Left ventricle myocardium superior (tissue), 1 donor: Measurements from ENCODE around the gene TRMT5. TPM values are rescaled to one million over a fixed set of nuclear protein-coding genes. Genes with fewer than 3 reads are reported as not detected.

Experiments used
- ATAC-seq: fragments of 200-7000 bp; cut with Tn5 transposase; one replicate; pipeline ENCODE4 v1.9.1; 2020; ENCODE audit warnings: mild to moderate bottlenecking, moderate library complexity
- DNase-seq: peaks from one replicate; pipeline ENCODE4 v3.0.0-alpha.2; 2020
- intact Hi-C: fragments of 100-400 bp; cut with micrococcal nuclease; formaldehyde crosslinking; loops from one replicate; pipeline ENCODE4 v1.11.0; 2022
- long read RNA-seq: library from polyadenylated mRNA; unstranded; transcript quantifications from one replicate; pipeline ENCODE4 v2.0.0, GENCODE V29; 2021
- total RNA-seq: library from RNA; stranded (reverse); fragmentation: NEBNext Ultra II Directional; extraction: Animal tissue kit (Norgen Biotek cat#: 25700); gene quantifications from one replicate; pipeline ENCODE4 v1.2.1, GENCODE V29; 2021
- donor health status: DM: no; HTN: yes; CAD: no; lungs with severe emphysema.

TRMT5 gene, protein sequence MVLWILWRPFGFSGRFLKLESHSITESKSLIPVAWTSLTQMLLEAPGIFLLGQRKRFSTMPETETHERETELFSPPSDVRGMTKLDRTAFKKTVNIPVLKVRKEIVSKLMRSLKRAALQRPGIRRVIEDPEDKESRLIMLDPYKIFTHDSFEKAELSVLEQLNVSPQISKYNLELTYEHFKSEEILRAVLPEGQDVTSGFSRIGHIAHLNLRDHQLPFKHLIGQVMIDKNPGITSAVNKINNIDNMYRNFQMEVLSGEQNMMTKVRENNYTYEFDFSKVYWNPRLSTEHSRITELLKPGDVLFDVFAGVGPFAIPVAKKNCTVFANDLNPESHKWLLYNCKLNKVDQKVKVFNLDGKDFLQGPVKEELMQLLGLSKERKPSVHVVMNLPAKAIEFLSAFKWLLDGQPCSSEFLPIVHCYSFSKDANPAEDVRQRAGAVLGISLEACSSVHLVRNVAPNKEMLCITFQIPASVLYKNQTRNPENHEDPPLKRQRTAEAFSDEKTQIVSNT
- total RNA-seq, result 5.7 TPM
- long read RNA-seq, full-length matches to known transcripts, result 2 of 3 reads
- long read RNA-seq, partial matches to known transcripts, result 0 of 3 reads
- long read RNA-seq, other reads (novel, unspliced or antisense), result 1 of 3 reads

- DNase-seq (peak; percentile 94), ATAC-seq (peak; percentile 99)
- intact Hi-C loops, result no loop called here
Measured at GRCh38 chr14:60980811-60981632, at the start of gene TRMT5, which contains the start of gene SLC38A6. TSS of gene TRMT5 (minus strand) at chr14:60981079. CDS start at chr14:60980973, 106 bp downstream. TSS of gene SLC38A6 (plus strand) at chr14:60981245. CDS start at chr14:60981278, 33 bp downstream.

DNA sequence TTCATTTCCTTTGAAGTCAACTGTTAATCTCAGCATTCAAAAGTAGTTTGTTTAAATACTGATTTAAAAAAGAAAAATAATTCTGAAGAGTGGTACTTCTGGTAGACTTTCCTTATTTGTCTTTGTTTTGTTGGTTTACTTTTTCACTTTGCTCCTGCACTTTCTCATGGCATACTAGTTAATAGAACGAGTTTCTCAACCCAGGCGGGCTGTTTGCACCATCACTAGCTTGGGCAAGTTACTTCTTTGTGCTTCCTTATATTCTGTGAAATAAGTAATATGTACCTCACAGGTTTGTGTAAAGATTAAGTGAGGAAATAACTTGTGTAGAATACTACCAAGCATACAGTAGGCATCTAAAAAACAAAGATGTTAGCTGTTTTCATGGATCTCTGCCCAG lies 45.6 kb upstream of the TRMT5 start:
- DNase-seq (no peak), ATAC-seq (no peak)
- intact Hi-C loops, result no loop called here

DNA sequence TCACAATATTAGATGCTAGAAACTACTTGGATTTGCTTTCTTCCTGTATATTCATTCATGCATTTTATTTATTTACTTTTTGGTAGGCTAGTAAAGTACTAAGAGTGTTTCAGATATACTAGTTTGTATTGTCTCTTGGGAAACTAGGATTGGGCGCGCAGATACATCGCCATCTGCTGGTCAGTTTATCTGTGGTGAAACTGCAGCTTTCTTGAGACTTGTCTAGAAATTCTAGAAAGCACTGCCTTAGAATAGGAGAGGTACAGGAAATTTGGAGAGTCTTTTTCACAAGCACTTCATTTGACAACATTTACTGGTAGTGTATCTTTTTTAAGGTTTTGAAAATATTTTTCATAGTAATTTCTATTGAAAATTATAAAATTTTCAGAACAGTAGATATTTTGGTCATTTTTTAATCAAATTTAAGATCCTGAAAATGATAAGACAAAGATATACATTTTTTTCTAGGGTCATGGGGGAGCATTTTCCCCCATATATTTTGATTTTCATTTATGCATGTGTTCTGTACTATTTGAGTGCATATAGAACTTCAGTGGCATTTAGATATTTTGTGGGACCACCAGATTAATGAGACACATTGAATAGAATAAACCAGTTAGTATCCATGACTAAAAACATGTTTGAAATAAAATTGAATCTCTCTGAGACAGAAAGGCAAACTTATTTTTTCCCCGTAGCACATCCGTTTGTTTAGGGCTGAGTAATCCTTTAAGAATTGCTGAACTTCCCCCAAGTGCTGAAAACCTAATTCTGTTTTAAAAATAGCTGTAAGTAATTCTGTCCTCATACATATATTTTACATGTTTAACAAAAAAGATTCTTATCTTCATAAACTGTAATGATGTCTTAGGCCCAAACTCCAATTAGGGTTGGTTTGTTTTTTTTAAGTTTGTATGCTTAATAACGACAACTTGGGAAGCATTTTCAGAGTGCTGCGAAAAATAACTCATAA lies 44.7 kb upstream of the TRMT5 start:
- peak; percentile 47 for ATAC-seq
- DNase-seq, result peak; percentile 44
- intact Hi-C loops, result loop anchor here (2.0 kb wide), 1 partner anchor 397 kb away; no protein-coding TSS in a partner anchor

DNA sequence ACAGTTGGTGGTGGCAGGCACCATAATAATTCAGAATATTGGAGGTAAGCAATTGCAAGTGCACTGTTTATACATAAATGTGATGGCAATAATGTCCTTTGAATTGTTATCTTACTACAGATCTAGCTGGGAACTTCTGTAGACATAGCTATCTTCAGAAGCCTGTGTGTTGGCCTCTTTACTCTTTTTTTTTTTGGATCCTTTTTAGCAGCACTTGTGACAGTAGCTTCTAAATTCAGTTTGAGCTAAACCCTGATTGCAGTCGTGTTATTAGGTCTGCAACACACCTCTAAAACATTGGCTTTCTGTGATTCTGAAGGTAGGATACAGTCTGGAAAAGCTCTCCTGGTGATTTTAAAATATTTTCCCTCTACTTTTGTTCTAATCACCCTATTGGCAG lies 38.7 kb upstream of the TRMT5 start:
- DNase-seq (no peak), ATAC-seq (no peak)
- intact Hi-C loops, result no loop called here

DNA sequence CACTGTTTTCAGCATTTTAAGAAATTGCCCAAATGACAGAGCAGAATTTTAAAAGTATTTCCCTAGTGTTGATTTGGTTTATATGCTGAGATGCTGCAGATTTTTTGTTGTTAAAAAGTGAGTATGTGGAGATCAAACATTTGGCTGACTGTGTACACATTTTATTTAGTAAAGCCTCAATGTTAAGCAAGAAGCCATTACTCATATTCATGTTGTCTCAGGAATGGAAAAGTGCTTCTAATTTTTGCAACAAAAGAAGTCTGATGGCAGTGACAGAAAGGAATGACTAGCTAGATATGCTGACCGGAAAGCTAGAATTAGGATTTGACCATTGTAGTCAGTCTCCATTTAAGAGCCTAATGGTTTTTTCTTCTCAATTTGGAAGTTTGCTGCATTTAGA lies 22.7 kb upstream of the TRMT5 start:
- ATAC-seq, result no peak
- no peak for DNase-seq

GRCh38 chr14:60999536-60999935 lies 18.7 kb upstream of the TRMT5 start:
- ATAC-seq (no peak), DNase-seq (no peak)
- intact Hi-C loops, result no loop called here

More for the DNA sequence above, 22.7 kb upstream of the TRMT5 start:
- intact Hi-C loops, result no loop called here

DNA sequence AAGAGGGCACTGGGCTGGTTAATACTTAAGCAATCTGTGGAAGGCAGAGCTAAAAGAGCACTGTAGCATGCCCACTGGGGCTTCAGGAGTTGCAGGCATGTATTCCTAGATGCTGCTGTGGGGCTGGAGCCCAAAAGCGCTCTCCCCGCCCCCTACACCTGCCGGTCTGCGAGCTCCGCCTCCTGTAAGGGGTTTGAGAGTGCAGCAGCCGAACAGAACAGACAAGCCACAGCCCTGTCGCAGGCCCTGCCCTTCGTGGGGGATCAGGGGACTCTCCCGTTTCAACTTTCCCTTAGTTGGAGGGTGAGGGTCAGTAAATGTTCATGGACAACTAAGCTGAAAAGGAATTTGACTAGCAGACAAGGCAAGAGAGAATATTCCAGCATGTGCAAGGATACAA lies 17.7 kb upstream of the TRMT5 start:
- DNase-seq (no peak), ATAC-seq (no peak)
- intact Hi-C loops, result no loop called here

DNA sequence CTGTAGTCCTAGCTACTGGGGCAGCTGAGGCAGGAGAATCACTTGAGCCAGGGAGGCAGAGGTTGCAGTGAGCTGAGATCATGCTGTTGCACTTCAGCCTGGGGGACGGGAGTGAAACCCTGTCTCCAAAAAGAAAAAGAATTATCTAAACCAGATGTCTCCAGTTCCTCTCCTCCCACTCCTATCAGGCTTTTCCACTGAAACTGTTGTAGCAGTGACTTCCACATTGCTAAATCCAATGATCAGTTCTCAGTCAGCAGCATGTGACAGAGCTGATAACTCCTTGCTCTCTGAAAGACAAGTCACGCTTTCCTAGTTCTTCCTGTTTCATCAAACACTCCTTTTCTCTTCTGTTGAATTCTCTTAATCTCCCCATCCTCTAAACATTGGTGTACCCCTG lies 8.7 kb upstream of the TRMT5 start:
- intact Hi-C loops, result no loop called here
- no peak for ATAC-seq

GRCh38 chr14:60986500-60986899 lies 5.6 kb upstream of the TRMT5 start:
- no peak for DNase-seq
- intact Hi-C loops, result no loop called here
- no peak for ATAC-seq

More for the DNA sequence above, 8.7 kb upstream of the TRMT5 start:
- no peak for DNase-seq

- DNase-seq, result no peak
- ATAC-seq, result no peak
- intact Hi-C loops, result no loop called here
Measured at GRCh38 chr14:60984196-60984595, 3.3 kb upstream of the TRMT5 start.

GRCh38 chr14:60981633-60982455 lies 965 bp upstream of the TRMT5 start:
- intact Hi-C loops, result no loop called here
- ATAC-seq (peak; percentile 24), DNase-seq (no peak)

DNA sequence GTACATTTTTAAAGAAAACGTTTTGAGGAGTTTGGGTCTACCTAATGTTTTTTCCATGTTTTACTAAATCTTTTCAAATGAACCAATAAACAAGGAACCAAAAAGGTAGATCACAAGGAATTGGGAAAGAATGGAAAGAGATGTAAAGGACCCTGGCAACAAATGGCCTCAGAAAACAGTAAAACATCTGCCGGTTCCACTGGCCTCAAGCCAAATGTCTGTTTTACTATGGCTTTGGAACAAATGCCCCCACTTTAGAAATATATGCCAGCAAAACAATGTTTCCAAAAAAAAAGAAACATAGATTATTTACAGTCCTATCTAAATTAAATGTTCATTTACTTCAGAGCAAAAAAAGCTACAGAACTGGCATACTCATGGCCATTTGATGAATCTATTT lies 3.0 kb downstream of the TRMT5 start:
- intact Hi-C loops, result no loop called here
- no peak for ATAC-seq
- DNase-seq, result no peak

GRCh38 chr14:60975551-60975950 lies 5.3 kb downstream of the TRMT5 start:
- DNase-seq (no peak), ATAC-seq (no peak)
- intact Hi-C loops, result no loop called here

DNA sequence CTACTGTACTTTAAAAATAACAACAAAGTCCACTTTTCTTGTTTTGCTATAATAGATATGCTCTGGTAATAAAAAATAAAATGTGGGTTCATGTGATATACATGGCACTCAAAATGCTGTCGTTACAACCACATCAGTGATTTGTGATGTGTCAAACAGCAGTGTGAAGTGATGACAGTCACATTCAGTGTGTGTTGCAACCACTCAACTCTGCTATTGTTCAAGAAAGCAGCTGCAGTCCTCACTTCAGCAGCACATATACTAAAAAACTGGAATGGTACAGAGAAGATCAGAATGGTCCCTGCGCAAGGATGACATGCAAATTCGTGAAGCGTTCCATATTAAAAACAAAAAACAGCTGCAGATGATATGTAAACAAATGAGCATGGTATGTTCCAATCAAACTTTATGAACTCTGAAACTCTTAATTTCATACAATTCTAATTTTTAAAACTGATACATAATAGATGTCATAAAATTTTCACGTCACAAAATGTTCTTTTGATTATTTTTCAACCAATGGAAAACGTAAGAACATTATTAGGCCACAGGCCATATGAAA lies 6.7 kb downstream of the TRMT5 start:
- no peak for DNase-seq
- intact Hi-C loops, result no loop called here
- ATAC-seq, result no peak

GRCh38 chr14:60973070-60973469 lies 7.8 kb downstream of the TRMT5 start:
- intact Hi-C loops, result no loop called here
- DNase-seq (no peak), ATAC-seq (no peak)

DNA sequence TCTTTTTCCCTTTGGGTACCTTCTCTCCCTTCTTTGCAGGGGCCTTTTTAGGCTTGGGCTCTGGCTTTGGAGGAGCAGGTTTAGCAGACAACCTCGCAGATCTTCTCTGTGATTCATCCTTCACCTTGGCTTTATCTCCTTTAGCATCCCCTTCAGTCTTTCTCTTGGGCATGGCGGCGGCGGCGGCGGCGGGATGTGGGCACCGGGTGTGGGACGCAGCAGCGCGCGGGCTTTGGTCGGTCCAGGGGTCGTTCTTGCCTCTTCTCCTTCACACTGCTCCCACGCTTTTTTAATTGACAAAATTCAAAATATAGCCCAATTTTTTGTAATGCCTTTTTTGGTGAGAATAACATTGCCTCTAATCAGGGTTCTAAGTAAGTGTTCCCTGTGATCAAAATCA lies 8.6 kb downstream of the TRMT5 start:
- intact Hi-C loops, result no loop called here
- ATAC-seq, result no peak
- DNase-seq, result no peak

GRCh38 chr14:60971271-60971670 lies 9.6 kb downstream of the TRMT5 start:
- DNase-seq, result no peak
- intact Hi-C loops, result no loop called here
- ATAC-seq, result no peak

GRCh38 chr14:60970146-60970545 lies 10.7 kb downstream of the TRMT5 start:
- ATAC-seq, result no peak
- intact Hi-C loops, result no loop called here

More at GRCh38 chr14:60970146-60970545, 10.7 kb downstream of the TRMT5 start:
- no peak for DNase-seq
